Activated CD4-positive, alpha-beta T cell treated with anti-CD3 and anti-CD28 coated beads, Interleukin-2, amount 50 U/mL, for 48 hours (primary cell): ENCODE results near the gene P2RY10.
"Not testable (repeated sequence)": the region's sequence is repeated elsewhere in the genome, so short reads cannot be mapped to it uniquely, and the experiment has no call there.

Experiments used
- DNase-seq, 2 experiments: peaks; one replicate each; pipeline ENCODE4 v3.0.0-alpha.2; 2020

P2RY10 gene, protein sequence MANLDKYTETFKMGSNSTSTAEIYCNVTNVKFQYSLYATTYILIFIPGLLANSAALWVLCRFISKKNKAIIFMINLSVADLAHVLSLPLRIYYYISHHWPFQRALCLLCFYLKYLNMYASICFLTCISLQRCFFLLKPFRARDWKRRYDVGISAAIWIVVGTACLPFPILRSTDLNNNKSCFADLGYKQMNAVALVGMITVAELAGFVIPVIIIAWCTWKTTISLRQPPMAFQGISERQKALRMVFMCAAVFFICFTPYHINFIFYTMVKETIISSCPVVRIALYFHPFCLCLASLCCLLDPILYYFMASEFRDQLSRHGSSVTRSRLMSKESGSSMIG

DNA sequence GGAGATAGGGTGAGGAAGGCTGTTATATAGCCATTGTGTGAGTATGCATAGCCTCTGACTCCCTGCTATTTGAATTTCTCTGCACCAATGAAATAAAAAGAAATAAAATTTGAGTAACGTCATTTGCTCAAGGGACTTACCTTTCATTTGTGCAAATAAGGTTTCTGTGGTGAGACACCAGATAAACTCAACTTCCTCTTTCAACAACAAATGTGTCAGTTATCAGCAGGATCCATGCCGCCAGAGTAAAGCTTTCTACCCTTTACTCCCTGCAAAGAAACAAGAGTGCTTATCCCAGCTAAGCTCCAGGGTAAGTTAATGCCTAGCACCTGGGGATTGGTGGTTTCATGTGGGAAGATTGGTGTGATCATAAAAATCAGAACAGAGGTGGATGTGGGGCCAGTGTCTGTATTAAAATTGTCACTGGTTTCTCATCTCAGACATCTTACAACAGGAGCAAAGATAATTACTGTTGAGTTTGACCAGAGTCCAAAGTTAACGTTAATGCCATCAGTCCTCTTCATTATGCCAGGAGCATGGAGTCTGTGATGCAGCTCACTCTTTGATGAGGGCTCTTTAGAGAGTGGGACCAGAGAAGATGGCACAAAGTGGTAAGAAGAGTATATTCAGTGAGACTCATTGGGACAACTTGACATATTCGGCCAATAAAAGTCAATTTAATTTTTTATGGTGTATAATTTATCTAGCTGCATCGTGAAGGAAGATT, at the start of gene P2RY10:
Gene P2RY10 (plus strand): TSS at position 206 of the 727 bp plus-strand sequence. CDS start 15,130 bp downstream, outside the sequence.
- DNase-seq: peak in 1 of 2 experiments; percentile 9

DNA sequence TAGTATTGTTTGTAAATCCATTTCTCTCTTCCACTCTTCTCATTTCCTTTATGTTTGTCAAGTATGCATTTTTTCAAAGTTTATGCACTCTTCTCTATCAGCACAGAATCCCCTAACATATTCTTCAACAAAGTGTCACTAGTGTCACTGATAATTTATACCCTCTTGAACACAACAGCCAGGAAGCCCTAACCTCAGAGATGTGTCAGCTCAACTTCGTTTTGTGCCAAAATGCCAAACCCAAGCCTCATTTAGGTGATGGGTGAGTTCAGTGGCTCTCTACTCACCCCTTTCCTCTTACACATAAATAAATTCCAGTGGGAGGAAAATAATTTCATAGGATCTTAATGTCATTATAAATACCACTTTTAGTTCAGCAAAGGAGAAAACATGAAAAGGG, 22.4 kb upstream of the P2RY10 start:
- DNase-seq: no peak

DNA sequence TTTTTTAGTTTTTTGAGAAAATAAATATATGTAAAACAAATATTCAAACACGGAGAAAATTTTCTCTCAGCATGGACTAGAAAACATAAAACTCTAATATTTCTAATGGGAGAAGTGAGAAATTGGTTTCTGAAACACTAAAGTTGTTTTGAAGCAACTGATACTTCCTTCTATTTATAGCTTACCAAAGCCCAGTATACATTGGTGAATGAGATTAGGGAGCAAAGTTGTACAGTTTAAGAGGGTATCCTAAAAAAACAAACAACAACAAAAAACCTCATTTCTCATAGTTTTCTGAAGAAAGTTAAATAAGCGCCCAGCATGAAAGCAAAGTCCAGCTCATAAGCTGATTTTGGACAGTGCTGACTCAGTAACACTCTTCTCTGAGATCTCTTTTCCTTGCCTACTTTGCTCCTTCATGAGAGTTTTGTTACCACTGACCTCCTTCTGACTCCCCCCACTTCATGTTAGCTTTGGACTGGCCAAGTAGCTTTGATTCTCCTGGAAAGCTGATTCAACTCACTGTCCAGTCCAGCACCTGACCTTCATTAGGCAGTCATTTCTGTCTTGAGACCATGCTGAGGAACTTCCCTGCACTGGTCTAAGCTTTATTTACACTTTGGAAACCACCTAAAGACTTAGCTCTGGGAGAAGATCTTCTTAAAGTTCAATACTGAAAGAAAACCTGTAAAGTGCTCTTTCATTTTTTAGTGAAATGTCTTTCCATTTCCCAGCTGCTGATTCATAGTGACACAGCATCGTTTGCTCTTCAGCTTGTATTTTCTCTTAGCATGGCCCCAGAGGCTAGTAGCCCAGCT, 21.8 kb upstream of the P2RY10 start:
- no peak for DNase-seq

DNA sequence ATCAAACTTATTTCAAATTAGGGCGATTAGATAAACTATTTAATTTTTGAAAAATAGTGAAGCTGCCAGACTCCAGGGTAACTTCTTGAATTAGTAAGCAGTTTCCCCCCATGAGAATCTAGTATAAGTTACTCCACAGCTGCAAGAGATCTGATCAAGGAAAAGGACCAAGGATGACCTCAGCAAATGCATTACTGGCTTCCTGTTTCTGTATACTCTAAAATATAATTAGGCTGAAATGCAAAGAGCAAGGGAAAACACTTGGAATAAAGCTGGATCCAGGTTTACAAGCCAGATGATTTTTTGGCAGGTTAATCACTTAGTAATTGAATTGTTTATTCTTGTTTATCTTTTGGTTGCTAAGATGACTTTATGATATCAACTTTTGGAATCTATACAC, 13.4 kb upstream of the P2RY10 start:
- no peak for DNase-seq

- DNase-seq: no peak
These were observed 10.3 kb upstream of the P2RY10 start for GRCh38 chrX:78934866-78935265.

DNA sequence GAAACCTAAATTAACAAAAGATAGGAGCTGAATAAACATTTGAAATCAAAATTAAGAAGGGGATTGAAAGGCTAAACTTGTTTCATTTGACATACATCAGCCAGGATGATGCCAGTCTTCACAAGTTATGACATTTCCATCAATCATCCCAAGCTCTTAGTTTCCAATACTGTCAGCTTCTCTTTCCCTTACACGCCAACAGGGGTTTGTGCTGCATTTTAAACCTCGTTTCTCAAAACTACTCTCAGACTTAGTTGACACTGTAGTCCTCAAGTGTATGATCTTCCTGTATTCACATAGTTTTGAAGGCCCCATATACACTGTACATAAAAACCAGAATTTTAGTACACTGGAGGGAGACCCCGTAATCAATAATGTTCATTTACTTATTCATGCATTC, 840 bp upstream of the P2RY10 start:
- DNase-seq: no peak

GRCh38 chrX:78946178-78946931, 1.2 kb downstream of the P2RY10 start:
- no peak for DNase-seq

GRCh38 chrX:78950009-78950835, 5.0 kb downstream of the P2RY10 start:
- DNase-seq: no peak

GRCh38 chrX:78957049-78957767, 12.0 kb downstream of the P2RY10 start:
- no peak for DNase-seq

- no peak for DNase-seq
These were observed 12.6 kb downstream of the P2RY10 start for GRCh38 chrX:78957768-78958130.

DNA sequence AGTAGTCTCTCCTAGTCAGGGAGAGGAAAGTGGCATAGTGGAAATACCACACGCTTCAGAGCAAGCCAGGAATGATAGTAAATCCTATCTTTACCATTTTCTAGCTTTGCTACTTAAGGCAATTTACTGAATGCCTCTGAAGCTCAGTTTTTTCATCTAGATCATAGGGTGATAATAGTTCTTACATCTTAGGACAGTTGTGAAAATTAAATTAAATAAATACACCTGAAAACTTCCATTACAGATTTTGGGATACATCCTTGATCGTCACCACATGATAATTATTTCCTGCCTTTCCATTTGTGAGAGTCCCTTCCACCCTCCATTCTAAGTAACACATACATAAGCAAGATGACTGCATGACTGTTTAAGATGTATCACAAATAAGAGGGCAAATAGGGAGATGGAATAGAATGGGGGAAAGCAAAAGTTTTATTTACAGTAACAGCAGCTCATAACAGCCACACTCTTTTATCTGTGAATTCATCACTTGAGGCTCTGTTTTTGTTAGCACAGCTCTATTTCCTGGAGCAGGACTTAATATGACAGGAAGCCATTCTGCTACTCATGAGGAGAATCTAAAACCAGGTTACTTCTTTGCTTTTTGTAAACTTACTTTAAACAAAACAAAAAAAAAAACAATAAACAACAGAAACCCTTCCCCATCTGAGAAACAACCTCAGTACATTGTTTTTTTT, 13.4 kb downstream of the P2RY10 start:
- DNase-seq: no peak

DNA sequence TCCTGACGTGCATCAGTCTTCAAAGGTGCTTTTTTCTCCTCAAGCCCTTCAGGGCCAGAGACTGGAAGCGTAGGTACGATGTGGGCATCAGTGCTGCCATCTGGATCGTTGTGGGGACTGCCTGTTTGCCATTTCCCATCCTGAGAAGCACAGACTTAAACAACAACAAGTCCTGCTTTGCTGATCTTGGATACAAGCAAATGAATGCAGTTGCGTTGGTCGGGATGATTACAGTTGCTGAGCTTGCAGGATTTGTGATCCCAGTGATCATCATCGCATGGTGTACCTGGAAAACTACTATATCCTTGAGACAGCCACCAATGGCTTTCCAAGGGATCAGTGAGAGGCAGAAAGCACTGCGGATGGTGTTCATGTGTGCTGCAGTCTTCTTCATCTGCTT, 15.7 kb downstream of the P2RY10 start:
- DNase-seq: no peak

DNA sequence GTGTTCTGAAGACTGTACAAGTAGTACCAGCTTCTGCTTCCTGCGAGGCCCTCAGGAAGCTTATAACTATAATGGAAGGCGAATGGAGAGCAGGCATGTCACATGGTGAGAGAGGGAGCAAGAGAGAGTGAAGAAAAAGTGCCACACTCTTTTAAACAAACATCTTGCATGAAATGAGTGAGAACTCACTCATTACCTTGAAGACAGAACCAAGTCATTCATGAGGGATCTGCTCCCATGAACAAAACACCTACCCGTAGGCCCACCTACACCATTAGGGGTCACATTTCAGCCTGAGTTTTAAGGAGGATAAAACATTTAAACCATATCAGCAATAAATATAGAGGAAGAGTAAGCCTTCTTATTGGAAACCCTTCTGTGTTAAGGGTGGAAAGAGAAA, 19.4 kb downstream of the P2RY10 start:
- no peak for DNase-seq

DNA sequence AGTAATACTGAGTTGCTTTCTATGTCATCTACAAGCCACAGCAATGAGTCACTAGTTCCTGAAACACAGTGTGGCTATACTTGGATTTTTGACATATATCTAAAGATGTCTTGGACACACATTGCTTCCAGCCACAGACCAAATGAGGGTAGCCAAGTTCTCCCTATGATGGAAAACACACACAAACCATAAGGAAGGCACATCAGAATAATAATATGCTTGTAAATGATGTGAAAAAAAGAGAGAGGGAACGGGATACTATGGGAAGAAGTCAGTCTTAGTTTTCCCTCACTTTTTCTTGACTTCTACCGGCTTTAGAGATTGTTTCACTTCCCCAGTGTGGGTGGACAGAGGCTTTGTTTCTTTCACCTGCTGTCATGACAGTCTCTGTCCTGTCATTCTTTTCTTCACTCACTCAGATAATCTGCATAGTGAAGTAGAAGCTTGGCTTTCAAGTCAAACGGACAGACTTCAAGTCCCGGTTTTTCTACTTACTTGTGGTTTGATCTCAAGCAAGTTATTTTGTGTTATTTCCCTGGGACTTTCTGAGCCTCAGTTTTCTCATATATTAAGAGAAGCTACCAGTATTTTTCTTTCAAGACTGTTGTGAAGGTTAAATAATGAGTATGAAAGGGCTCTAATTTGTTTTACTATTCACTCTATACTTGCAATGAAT, 34.7 kb downstream of the P2RY10 start:
- DNase-seq: peak in 1 of 2 experiments; percentile 9

DNA sequence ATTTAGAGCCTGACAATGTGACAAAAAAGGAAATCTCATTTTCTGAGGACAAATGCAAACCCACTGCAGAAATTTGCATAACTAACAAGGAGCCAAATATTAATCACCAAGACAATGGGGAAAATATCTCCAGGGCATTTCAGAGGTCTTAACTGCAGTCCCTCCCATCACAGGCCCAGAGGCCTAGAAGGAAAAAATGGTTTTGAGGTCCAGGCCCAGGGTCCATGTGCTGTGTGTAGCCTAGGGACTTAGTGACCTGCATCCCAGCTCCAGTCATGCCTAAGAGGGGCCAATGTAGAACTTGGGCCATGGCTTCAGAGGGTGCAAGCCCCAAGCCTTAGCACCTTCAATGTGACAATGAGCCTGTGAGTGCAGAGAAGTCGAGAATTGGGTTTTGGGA, 44.2 kb downstream of the P2RY10 start:
- no peak for DNase-seq

DNA sequence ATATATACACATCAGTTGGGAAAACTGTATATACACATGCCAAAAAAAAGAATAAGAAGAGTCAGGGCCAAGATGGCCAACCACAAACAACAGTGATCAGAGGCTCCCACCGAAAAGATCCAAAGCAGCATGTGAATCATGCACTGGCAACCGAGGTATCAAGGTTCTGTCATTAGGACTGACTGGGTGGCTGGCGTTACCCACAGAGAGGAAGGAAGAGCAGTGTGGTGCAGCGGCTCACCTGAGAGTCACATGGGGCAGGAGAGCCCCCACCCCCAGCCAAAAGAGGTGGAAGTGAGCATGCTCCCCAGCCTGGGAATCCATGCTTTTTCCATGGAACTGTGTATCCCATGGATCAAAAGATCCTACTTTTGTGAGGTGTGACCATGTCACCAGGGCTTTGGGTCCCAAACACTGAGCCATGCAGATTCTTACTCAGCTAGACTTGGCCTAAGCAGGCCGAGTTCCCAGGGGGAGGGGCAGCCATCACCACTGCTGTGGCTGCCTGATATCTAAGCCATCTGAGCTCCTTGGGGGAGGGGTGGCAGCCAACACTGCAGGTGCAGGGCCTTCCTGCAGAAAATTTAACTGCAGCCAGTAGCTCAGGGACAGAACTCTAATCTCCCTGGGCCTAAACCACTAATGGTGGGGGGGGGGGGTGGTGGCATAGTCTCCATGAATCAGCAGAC, 52.8 kb downstream of the P2RY10 start:
- peak; percentile 1 to 10 for DNase-seq

DNA sequence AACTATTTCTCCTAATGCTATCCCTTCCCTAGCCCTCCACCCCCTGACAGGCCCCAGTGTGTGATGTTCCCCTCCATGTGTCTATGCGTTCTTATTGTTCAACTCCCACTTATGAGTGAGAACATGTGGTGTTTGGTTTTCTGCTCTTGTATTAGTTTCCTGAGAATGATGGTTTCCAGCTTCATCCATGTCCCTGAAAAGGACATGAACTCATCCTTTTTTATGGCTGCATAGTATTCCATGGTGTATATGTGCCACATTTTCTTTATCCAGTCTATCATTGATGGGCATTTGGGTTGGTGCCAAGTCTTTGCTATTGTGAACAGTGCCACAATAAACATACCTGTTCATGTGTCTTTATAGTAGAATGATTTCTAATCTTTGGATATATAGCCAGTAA, 62.3 kb downstream of the P2RY10 start:
- not testable (repeated sequence) for DNase-seq
